ENCODE measurements around the gene SPIRE1. TPM values are rescaled to one million over a fixed set of nuclear protein-coding genes. Genes with fewer than 3 reads are reported as not detected.

The SPIRE1 gene
- total RNA-seq, 1 experiment from 2014 or later = 16.6 TPM

- H3K27ac ChIP-seq (ENCODE audit: insufficient read length, low read depth, low read length) = no peak overlapping the region
- no peak overlapping the region for H2BK120ac ChIP-seq (ENCODE audit: low read depth, low read length, poor library complexity, severe bottlenecking)
- Mint-ChIP-seq H3K4me3 (no peak overlapping the region), H3K27me3 (ENCODE audit: low read depth) (peaks cover 43% of the 10 kb centered on the region), H3K27ac (no peak overlapping the region), H3K9me3 (peaks cover 1% of the 10 kb centered on the region in 2 experiments; a peak in 4 of 5 replicates), H3K36me3 (ENCODE audit: insufficient read depth in 1 of 3, low read depth in 3 of 3) (peaks cover 0 to 1% (median 0%) of the 10 kb centered on the region in 3 experiments; a peak in 1 of 7 replicates), H3K4me1 (peaks cover 19 to 22% of the 10 kb centered on the region in 2 experiments)
- no peak for DNase-seq
- H3K4ac ChIP-seq (ENCODE audit: low read depth, low read length) = no peak overlapping the region
- no peak overlapping the region for H4K91ac ChIP-seq (ENCODE audit: insufficient read length, low read depth, low read length)
- no peak overlapping the region for H3K9ac ChIP-seq (ENCODE audit: extremely low read depth, insufficient read length, low read length)
- no peak overlapping the region for H3K18ac ChIP-seq (ENCODE audit: insufficient read length, low read depth, low read length)
- H2AFZ ChIP-seq (ENCODE audit: low read length) = no peak overlapping the region
- H3K4me1 ChIP-seq (ENCODE audit: insufficient read depth, low read length) = no peaks in the 10 kb centered on the region; the same call in 1 of the 2 replicates
- H3T11ph ChIP-seq (ENCODE audit: low read length) = no peak overlapping the region
- H3K4me2 ChIP-seq (ENCODE audit: insufficient read depth, insufficient read length, low read length) = no peak overlapping the region
- H2AK5ac ChIP-seq (ENCODE audit: insufficient read length, low read length) = no peak overlapping the region
- no peak overlapping the region for H3K14ac ChIP-seq (ENCODE audit: insufficient read depth, low read length)
- H3K56ac ChIP-seq (ENCODE audit: insufficient read length, low read depth, low read length) = no peak overlapping the region
- no peaks in the 10 kb centered on the region for H3K79me2 ChIP-seq (ENCODE audit: insufficient read depth, low read length)
- H3K23me2 ChIP-seq (ENCODE audit: insufficient read length, low read depth, low read length, poor library complexity, severe bottlenecking) = no peaks in the 10 kb centered on the region
- H4K20me1 ChIP-seq (ENCODE audit: control insufficient read depth, insufficient read depth, insufficient read length) = no peaks in the 10 kb centered on the region
- H2BK20ac ChIP-seq (ENCODE audit: low read depth, low read length, poor library complexity, severe bottlenecking) = no peak overlapping the region
- no peak overlapping the region for H2BK12ac ChIP-seq (ENCODE audit: insufficient read length, low read depth, low read length)
- H2BK15ac ChIP-seq (ENCODE audit: low read depth, low read length) = no peak overlapping the region
- WGBS (ENCODE audit: extremely low coverage, insufficient read length, low lambda C conversion rate) = no CpG with 5 or more reads among the region's 9 CpGs
- H4K5ac ChIP-seq (ENCODE audit: insufficient read length, low read depth, low read length) = no peak overlapping the region
- H2BK5ac ChIP-seq (ENCODE audit: insufficient read length, low read length) = no peak overlapping the region
- H4K8ac ChIP-seq (replicated peaks; ENCODE audit: insufficient read length, low read depth, low read length) = no peak overlapping the region
- TF ChIP-seq CTCF (conservative IDR thresholded peaks at IDR 0.05) = no peak
- H3K79me1 ChIP-seq (ENCODE audit: insufficient read depth, low read depth, low read length, poor library complexity, severe bottlenecking) = no peaks in the 10 kb centered on the region
- H3K9me3 ChIP-seq (ENCODE audit: control insufficient read depth, low read depth, low read length) = no peaks in the 10 kb centered on the region
- peaks cover 3% of the 10 kb centered on the region; the same call in 1 of the 2 replicates for H3K27me3 ChIP-seq (ENCODE audit: insufficient read depth, low read length)
- H3K23ac ChIP-seq (ENCODE audit: insufficient read length, low read depth, low read length) = no peak overlapping the region
Observed at GRCh38 chr18:12401881-12402280, 256.0 kb downstream of the SPIRE1 start.

All from H9 (cell line).